Karpas-422 (cell line): ENCODE data around the gene ABHD16A. TPM values are rescaled to one million over a fixed set of nuclear protein-coding genes. Genes with fewer than 3 reads are reported as not detected.

Source experiments
- DNase-seq: peaks from one replicate; pipeline ENCODE4 v3.0.0-alpha.2; 2015
- H2AFZ ChIP-seq: fragments of 200-600 bp; sonication (generic); 2 replicates; pipeline ENCODE4 v1.6.1; 2014; ENCODE audit warnings: antibody characterized with exemption, low read length, mixed read lengths
- H3K27ac ChIP-seq: fragments of 200-600 bp; sonication (generic); 2 replicates; pipeline ENCODE4 v1.5.1; 2014; ENCODE audit warnings: mild to moderate bottlenecking, low read length, moderate library complexity
- H3K27me3 ChIP-seq: fragments of 200-600 bp; sonication (generic); 2 replicates; pipeline ENCODE4 v1.6.1; 2014; ENCODE audit warnings: low read length, mixed read lengths
- H3K36me3 ChIP-seq: fragments of 200-600 bp; sonication (generic); 2 replicates; pipeline ENCODE4 v1.6.1; 2014; ENCODE audit warnings: low read length, mixed read lengths; ENCODE audit not compliant: insufficient read depth
- H3K4me1 ChIP-seq: fragments of 200-600 bp; sonication (generic); 2 replicates; pipeline ENCODE4 v1.6.1; 2014; ENCODE audit warnings: mild to moderate bottlenecking, low read length, mixed read lengths
- H3K4me2 ChIP-seq: fragments of 200-600 bp; sonication (generic); 2 replicates; pipeline ENCODE4 v1.6.1; 2014; ENCODE audit warnings: low read length, low read depth, mild to moderate bottlenecking; ENCODE audit not compliant: poor library complexity, severe bottlenecking
- H3K4me3 ChIP-seq: fragments of 200-600 bp; sonication (generic); 2 replicates; pipeline ENCODE4 v1.5.1; 2014; ENCODE audit warnings: mild to moderate bottlenecking, antibody characterized with exemption, low read length, mixed read lengths
- H3K79me2 ChIP-seq: fragments of 200-600 bp; sonication (generic); 2 replicates; pipeline ENCODE4 v1.6.1; 2014; ENCODE audit warnings: mild to moderate bottlenecking, low read length, mixed read lengths
- H3K9ac ChIP-seq: fragments of 200-600 bp; sonication (generic); 2 replicates; pipeline ENCODE4 v1.6.0; 2014; ENCODE audit warnings: low read length
- H3K9me2 ChIP-seq: fragments of 200-600 bp; sonication (generic), shearing (Covaris generic); replicated peaks from 2 replicates; pipeline ENCODE4 v1.6.0; 2014; ENCODE audit warnings: mild to moderate bottlenecking, low read length, moderate library complexity; ENCODE audit not compliant: insufficient read depth
- H3K9me3 ChIP-seq: fragments of 300-700, 200-600 bp; sonication (generic); 2 replicates; pipeline ENCODE4 v1.6.1; 2014; ENCODE audit warnings: low read length, mixed read lengths
- H4K20me1 ChIP-seq: fragments of 200-600 bp; sonication (generic); 2 replicates; pipeline ENCODE4 v1.6.1; 2014; ENCODE audit warnings: mild to moderate bottlenecking, antibody characterized with exemption, low read length, low read depth; ENCODE audit not compliant: insufficient read depth
- small RNA-seq: library from RNA; depleted of rRNA; stranded (forward); fragments of <200 nt; gene quantifications from one replicate; pipeline ENCODE3, GENCODE V24; 2014
- total RNA-seq: library from RNA; depleted of rRNA; stranded (reverse); fragments of >200 nt; shearing (Covaris generic); gene quantifications from 2 replicates; pipeline ENCODE4 v1.2.3, GENCODE V29; 2014; ENCODE audit warnings: low replicate concordance; rRNA removed

The ABHD16A gene
- total RNA-seq, 1 experiment from 2014 or later: 55.6 TPM

DNA sequence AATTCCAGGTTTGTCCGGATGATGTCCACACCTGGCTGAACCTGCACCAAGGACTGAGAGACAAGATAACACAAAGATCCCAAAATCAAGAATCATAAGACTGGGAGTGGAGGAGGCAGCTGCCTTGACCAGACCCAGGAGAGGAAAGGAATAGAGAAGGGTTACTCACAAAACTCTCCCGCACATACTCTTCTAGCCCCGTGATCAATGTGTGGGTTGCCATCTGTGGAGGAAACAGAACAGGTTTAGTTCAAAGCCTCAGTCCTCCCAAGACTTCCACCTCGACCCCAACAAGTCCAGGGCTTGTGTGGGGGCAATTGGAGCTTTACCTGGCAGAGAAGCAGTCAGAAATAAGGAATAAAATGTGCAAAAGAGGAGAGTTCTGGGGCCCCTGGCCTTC is 61.8 kb downstream of the ABHD16A start:
- Histone ChIP-seq H3K4me1 (peaks cover 22% of the 10 kb centered on the region), H3K9me2 (no peaks in the 10 kb centered on the region), H3K27ac (no peak overlapping the region), H4K20me1 (peaks cover 4% of the 10 kb centered on the region; the same call in 1 of the 2 replicates), H3K79me2 (no peaks in the 10 kb centered on the region), H3K36me3 (peaks cover 32% of the 10 kb centered on the region), H3K4me3 (no peak overlapping the region), H3K9me3 (no peaks in the 10 kb centered on the region), H3K4me2 (no peak overlapping the region), H3K27me3 (no peaks in the 10 kb centered on the region), H3K9ac (no peak overlapping the region), H2AFZ (no peak overlapping the region)
- DNase-seq: no peak

GRCh38 chr6:31640612-31641011 is 62.5 kb downstream of the ABHD16A start:
- peaks cover 7% of the 10 kb centered on the region; the same call in 1 of the 2 replicates for H4K20me1 ChIP-seq
- H3K4me1 ChIP-seq: peaks cover 29% of the 10 kb centered on the region
- no peak for DNase-seq
- H3K4me3 ChIP-seq: no peak overlapping the region
- peaks cover 39% of the 10 kb centered on the region for H3K36me3 ChIP-seq
- H3K27ac ChIP-seq: no peak overlapping the region
- no peak overlapping the region for H3K4me2 ChIP-seq
- H2AFZ ChIP-seq: no peak overlapping the region
- H3K9me2 ChIP-seq: no peaks in the 10 kb centered on the region
- H3K79me2 ChIP-seq: no peaks in the 10 kb centered on the region
- H3K9ac ChIP-seq: no peak overlapping the region
- no peaks in the 10 kb centered on the region for H3K9me3 ChIP-seq
- no peaks in the 10 kb centered on the region for H3K27me3 ChIP-seq

- Histone ChIP-seq H3K9ac (no peak overlapping the region), H3K4me1 (peaks cover 40% of the 10 kb centered on the region), H3K36me3 (peaks cover 46% of the 10 kb centered on the region), H2AFZ (no peak overlapping the region), H3K27me3 (no peaks in the 10 kb centered on the region), H3K27ac (peak overlapping the region; percentile 91; the same call in 1 of the 2 replicates), H3K4me3 (no peak overlapping the region), H3K4me2 (no peak overlapping the region), H3K79me2 (no peaks in the 10 kb centered on the region), H4K20me1 (peaks cover 10% of the 10 kb centered on the region; the same call in 1 of the 2 replicates), H3K9me3 (no peaks in the 10 kb centered on the region), H3K9me2 (no peaks in the 10 kb centered on the region)
- DNase-seq: no peak
Measured at GRCh38 chr6:31639449-31639861, 63.7 kb downstream of the ABHD16A start.

DNA sequence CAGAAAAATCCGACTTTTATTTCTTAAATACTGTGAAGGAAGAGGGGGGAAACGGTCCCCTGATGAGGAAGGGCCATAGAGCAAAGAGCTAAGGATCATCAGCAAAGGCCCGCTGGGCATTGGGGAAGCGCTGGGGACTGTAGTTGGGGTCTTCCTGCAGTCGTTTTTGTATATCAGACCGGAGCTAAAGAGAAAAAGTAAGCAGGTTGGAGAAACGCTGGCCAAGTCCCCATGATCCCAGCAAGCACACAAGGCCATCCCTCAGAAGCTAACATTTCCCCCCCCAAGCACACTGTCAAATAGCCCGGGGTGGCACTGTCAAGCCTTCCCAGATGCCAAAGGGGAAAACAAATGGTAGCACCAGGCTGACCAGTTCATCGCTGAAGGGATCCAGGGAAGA is 64.1 kb downstream of the ABHD16A start:
- H3K4me3 ChIP-seq: no peak overlapping the region
- H3K9ac ChIP-seq: no peak overlapping the region
- peaks cover 14% of the 10 kb centered on the region; the same call in 1 of the 2 replicates for H4K20me1 ChIP-seq

More for the DNA sequence above, 64.1 kb downstream of the ABHD16A start:
- no peak for DNase-seq
- Histone ChIP-seq H3K9me3 (no peaks in the 10 kb centered on the region), H3K27ac (peak overlapping the region; percentile 91), H3K9me2 (no peaks in the 10 kb centered on the region), H3K36me3 (peaks cover 50% of the 10 kb centered on the region), H3K4me2 (no peak overlapping the region), H3K4me1 (peaks cover 44% of the 10 kb centered on the region), H3K79me2 (no peaks in the 10 kb centered on the region), H2AFZ (no peak overlapping the region), H3K27me3 (no peaks in the 10 kb centered on the region)

Small RNA genes within 50 kb of the gene (small RNA-seq; reads per million reads assigned to genes)
- gene LY6G6D: not detected
- not detected for gene MIR4646
- gene RF00019: not detected

Other genes starting within 250 kb of the ABHD16A start
- 13.2 and 15.7 TPM in 2 replicates for gene MICB, start 205.2 kb downstream of the ABHD16A start, total RNA-seq
- gene MCCD1, start 174.4 kb downstream of the ABHD16A start, total RNA-seq: not detected in 2 replicates
- 412 and 561 TPM in 2 replicates for gene DDX39B, start 161.3 kb downstream of the ABHD16A start, total RNA-seq
- 15.2 and 34.9 TPM in 2 replicates for gene ATP6V1G2, start 156.7 kb downstream of the ABHD16A start, total RNA-seq
- gene NFKBIL1, start 155.7 kb downstream of the ABHD16A start, total RNA-seq: 21.8 and 46.1 TPM in 2 replicates
- gene LTA, start 131.0 kb downstream of the ABHD16A start, total RNA-seq: 71.1 and 128 TPM in 2 replicates
- 223 and 233 TPM in 2 replicates for gene TNF, start 127.8 kb downstream of the ABHD16A start, total RNA-seq
- 74.1 and 241 TPM in 2 replicates for gene LTB, start 120.9 kb downstream of the ABHD16A start, total RNA-seq
- 5.1 and 6.6 TPM in 2 replicates for gene LST1, start 117.0 kb downstream of the ABHD16A start, total RNA-seq
- gene NCR3, start 110.3 kb downstream of the ABHD16A start, total RNA-seq: not detected in 2 replicates
- gene AIF1, start 88.1 kb downstream of the ABHD16A start, total RNA-seq: 0.76 TPM in 1 of 2 replicates, not detected in the other
- 123 and 147 TPM in 2 replicates for gene PRRC2A, start 82.6 kb downstream of the ABHD16A start, total RNA-seq
- gene BAG6, start 50.7 kb downstream of the ABHD16A start, total RNA-seq: 145 and 229 TPM in 2 replicates
- gene APOM, start 47.4 kb downstream of the ABHD16A start, total RNA-seq: 6.7 and 7.6 TPM in 2 replicates
- gene C6orf47, start 42.5 kb downstream of the ABHD16A start, total RNA-seq: 13.8 and 35.6 TPM in 2 replicates
- gene GPANK1, start 38.3 kb downstream of the ABHD16A start, total RNA-seq: 18.6 and 26.2 TPM in 2 replicates
- 178 and 212 TPM in 2 replicates for gene CSNK2B, start 37.2 kb downstream of the ABHD16A start, total RNA-seq
- gene LY6G5B, start 33.3 kb downstream of the ABHD16A start, total RNA-seq: 3.4 and 7.3 TPM in 2 replicates
- 0.51 TPM in 1 of 2 replicates, not detected in the other for gene LY6G5C, start 22.3 kb downstream of the ABHD16A start, total RNA-seq
- gene LY6G6F, start 3.5 kb upstream of the ABHD16A start, total RNA-seq: not detected in 2 replicates
- gene LY6G6D, start 12.0 kb upstream of the ABHD16A start, total RNA-seq: not detected in 2 replicates
- gene LY6G6C, start 18.4 kb upstream of the ABHD16A start, total RNA-seq: not detected in 2 replicates
- not detected in 2 replicates for gene MPIG6B, start 20.0 kb upstream of the ABHD16A start, total RNA-seq
- 13.3 and 24.0 TPM in 2 replicates for gene DDAH2, start 26.0 kb upstream of the ABHD16A start, total RNA-seq
- gene CLIC1, start 33.2 kb upstream of the ABHD16A start, total RNA-seq: 385 and 405 TPM in 2 replicates
- gene MSH5, start 36.7 kb upstream of the ABHD16A start, total RNA-seq: 30.5 and 58.4 TPM in 2 replicates
- 1.8 and 14.0 TPM in 2 replicates for gene SAPCD1, start 59.3 kb upstream of the ABHD16A start, total RNA-seq
- 0.29 and 0.34 TPM in 2 replicates for gene VWA7, start 74.0 kb upstream of the ABHD16A start, total RNA-seq
- 38.0 and 43.0 TPM in 2 replicates for gene VARS1, start 92.4 kb upstream of the ABHD16A start, total RNA-seq
- gene LSM2, start 103.6 kb upstream of the ABHD16A start, total RNA-seq: 44.9 and 57.4 TPM in 2 replicates
- 0.72 TPM in 1 of 2 replicates, not detected in the other for gene HSPA1L, start 112.0 kb upstream of the ABHD16A start, total RNA-seq
- 0.32 TPM in 1 of 2 replicates, not detected in the other for gene HSPA1A, start 112.2 kb upstream of the ABHD16A start, total RNA-seq
- 78.6 and 143 TPM in 2 replicates for gene HSPA1B, start 124.4 kb upstream of the ABHD16A start, total RNA-seq
- 23.7 and 38.7 TPM in 2 replicates for gene NEU1, start 159.5 kb upstream of the ABHD16A start, total RNA-seq
- gene SLC44A4, start 175.7 kb upstream of the ABHD16A start, total RNA-seq: not detected in 2 replicates
- 40.0 and 79.0 TPM in 2 replicates for gene EHMT2, start 194.4 kb upstream of the ABHD16A start, total RNA-seq
- gene ZBTB12, start 198.8 kb upstream of the ABHD16A start, total RNA-seq: 13.3 and 26.3 TPM in 2 replicates
- not detected in 2 replicates for gene C2, start 224.4 kb upstream of the ABHD16A start, total RNA-seq
- 0.22 TPM in 1 of 2 replicates, not detected in the other for gene CFB, start 242.8 kb upstream of the ABHD16A start, total RNA-seq